GM21526 (cell line): Measurements from ENCODE around the gene RELN.

Experiments used
- ATAC-seq: cut with Tn5 transposase; IDR thresholded peaks from one replicate; pipeline ENCODE4 v1.9.1; 2021; ENCODE audit warnings: moderate library complexity; ENCODE audit not compliant: unreplicated experiment, low FRiP score

RELN gene

GRCh38 chr7:103694304-103694703, 295.2 kb downstream of the RELN start:
- ATAC-seq, result no peak

- ATAC-seq, result no peak
Measured at GRCh38 chr7:103691291-103691690, 298.2 kb downstream of the RELN start.

- no peak for ATAC-seq
Measured at GRCh38 chr7:103690242-103690974, 299.1 kb downstream of the RELN start.

- ATAC-seq, result no peak
Measured at GRCh38 chr7:103689255-103689654, 300.2 kb downstream of the RELN start.

- ATAC-seq, result no peak
Measured at GRCh38 chr7:103687951-103688350, 301.5 kb downstream of the RELN start.

- ATAC-seq, result no peak
Measured at GRCh38 chr7:103687272-103687671, 302.2 kb downstream of the RELN start.

GRCh38 chr7:103686763-103687162, 302.7 kb downstream of the RELN start:
- ATAC-seq, result no peak

- no peak for ATAC-seq
Measured at GRCh38 chr7:103686064-103686463, 303.4 kb downstream of the RELN start.

- no peak for ATAC-seq
Measured at GRCh38 chr7:103685646-103686045, 303.8 kb downstream of the RELN start.

- no peak for ATAC-seq
Measured at GRCh38 chr7:103683348-103683747, 306.1 kb downstream of the RELN start.

GRCh38 chr7:103680161-103681144, 309.0 kb downstream of the RELN start:
- no peak for ATAC-seq

- ATAC-seq, result no peak
Measured at GRCh38 chr7:103679151-103680132, 310.0 kb downstream of the RELN start.

- no peak for ATAC-seq
Measured at GRCh38 chr7:103668279-103668941, 321.0 kb downstream of the RELN start.

GRCh38 chr7:103666326-103666725, 323.1 kb downstream of the RELN start:
- ATAC-seq, result no peak

- ATAC-seq, result no peak
Measured at GRCh38 chr7:103664577-103664976, 324.9 kb downstream of the RELN start.

- no peak for ATAC-seq
Measured at GRCh38 chr7:103660455-103661371, 328.7 kb downstream of the RELN start.

- no peak for ATAC-seq
Measured at GRCh38 chr7:103658055-103659005, 331.1 kb downstream of the RELN start.

- no peak for ATAC-seq
Measured at GRCh38 chr7:103657474-103657894, 332.0 kb downstream of the RELN start.
